ENCODE data around the gene KDM5C.

GRCh38 chrX:53272808-53273337, 47.9 kb upstream of the KDM5C start:
- TF ChIP-seq CTCF (conservative IDR thresholded peaks at IDR 0.05; ENCODE audit: low read depth, low read length): no peak
- TF ChIP-seq EZH2 (IDR thresholded peaks at IDR 0.05; ENCODE audit: borderline replicate concordance, low read depth, low read length, poor library complexity, severe bottlenecking): no peak
